ENCODE measurements around the gene ZSCAN26. TPM values are rescaled to one million over a fixed set of nuclear protein-coding genes. Genes with fewer than 3 reads are reported as not detected.

ZSCAN26 gene
- total and polyA plus RNA-seq, 2 of the 8 experiments (the other 6 are each of a cell fraction or from before 2014, with no cell fraction given): 7.0 to 8.5 TPM

DNA sequence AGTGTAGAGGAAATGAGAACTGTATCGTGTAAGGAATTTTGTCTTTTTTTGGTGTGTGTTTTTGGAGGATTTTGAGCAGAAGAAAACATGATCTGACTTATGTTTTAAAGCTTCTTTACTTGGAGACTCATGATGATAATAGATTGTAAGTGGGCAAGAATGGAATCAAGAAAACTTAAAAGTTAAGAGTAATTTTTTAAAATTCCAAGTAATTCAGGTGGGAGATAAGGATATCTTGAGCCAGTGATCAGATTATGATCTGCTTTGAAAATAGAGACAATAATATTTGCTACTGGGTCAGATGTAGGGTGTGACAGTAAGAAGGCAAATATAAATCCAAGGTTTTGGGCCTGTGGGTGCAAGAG is 734 bp downstream of the ZSCAN26 start:
- Histone ChIP-seq H4K8ac (ENCODE audit: extremely low read depth, insufficient read depth, low read length) (no peak overlapping the region), H3K4ac (replicated peaks; ENCODE audit: insufficient read length, low read depth, low read length) (no peak overlapping the region), H2AK5ac (ENCODE audit: low read depth, low read length) (no peak overlapping the region), H3K9me3 (ENCODE audit: insufficient read depth in 2 of 2, low read depth in 1 of 2, low read length in 1 of 2) (no peaks in the 10 kb centered on the region), H3K23ac (ENCODE audit: insufficient read length) (no peak overlapping the region), H2AFZ (ENCODE audit: low read length) (peak overlapping the region; percentile 68; the same call in 1 of the 2 replicates), H4K91ac (replicated peaks; ENCODE audit: insufficient read length, low read length) (no peak overlapping the region), H2BK12ac (ENCODE audit: low read depth, low read length) (no peak overlapping the region), H3K79me1 (ENCODE audit: low read depth, low read length) (no peaks in the 10 kb centered on the region), H3K56ac (replicated peaks; ENCODE audit: insufficient read length, low read depth, low read length) (peak overlapping the region; percentile 1), H3K4me2 (ENCODE audit: insufficient read depth in 1 of 2, low read depth in 2 of 2, low read length in 2 of 2) (peak overlapping the region; percentile 75 to 79), H2BK20ac (ENCODE audit: low read length) (no peak overlapping the region), H3K9ac (replicated peaks in 1 of 4; ENCODE audit: extremely low read depth in 1 of 4, low read depth in 3 of 4, low read length in 3 of 4) (peak overlapping the region in 3 of 4 experiments; percentile 54 to 77 (median 65); a peak in 5 of 7 replicates), H2BK15ac (ENCODE audit: low read length) (no peak overlapping the region), H3K27me3 (replicated peaks in 1 of 4; ENCODE audit: control insufficient read depth in 3 of 4, extremely low read depth in 1 of 4, insufficient read depth in 3 of 4, low read length in 3 of 4) (no peaks in the 10 kb centered on the region), H3K18ac (ENCODE audit: extremely low read depth, low read length) (no peak overlapping the region), H4K20me1 (replicated peaks in 1 of 2; ENCODE audit: control insufficient read depth in 1 of 2, insufficient read depth in 2 of 2, low read length in 2 of 2) (no peaks in the 10 kb centered on the region), H3K23me2 (ENCODE audit: low read depth, low read length) (peaks cover 2% of the 10 kb centered on the region; the same call in 1 of the 2 replicates), H2BK5ac (ENCODE audit: low read depth, low read length) (no peak overlapping the region), H3K14ac (ENCODE audit: insufficient read length) (no peak overlapping the region), H4K5ac (ENCODE audit: insufficient read length, low read depth, low read length) (no peak overlapping the region), H2BK120ac (replicated peaks; ENCODE audit: low read depth, low read length) (no peak overlapping the region), H3K79me2 (ENCODE audit: control insufficient read depth in 1 of 2, insufficient read depth in 2 of 2, low read length in 2 of 2) (peaks cover 0 to 16% of the 10 kb centered on the region in 2 experiments; a peak in 2 of 4 replicates), H3K4me1 (replicated peaks in 1 of 4; ENCODE audit: control insufficient read depth in 3 of 4, insufficient read depth in 4 of 4, low read length in 3 of 4) (peaks cover 0 to 2% (median 0%) of the 10 kb centered on the region in 4 experiments; a peak in 1 of 7 replicates), H3K27ac (ENCODE audit: low read depth, low read length) (peak overlapping the region; percentile 33; the same call in 1 of the 2 replicates), H3K36me3 (ENCODE audit: control insufficient read depth in 2 of 4, insufficient read depth in 4 of 4, low read length in 3 of 4) (peaks cover 0 to 10% (median 3%) of the 10 kb centered on the region in 4 experiments; a peak in 6 of 8 replicates), H3K4me3 (ENCODE audit: extremely low read depth in 1 of 4, insufficient read depth in 2 of 4, low read depth in 3 of 4, low read length in 4 of 4) (peak overlapping the region; percentile 75 to 80 (median 78))
- ChIA-PET POLR2A (ENCODE audit: partially characterized antibody) (interaction anchor here (0.7 to 4.3 kb wide), 15 partner anchors 10 to 143 kb away, joined by 3 to 31 read pairs (median 5); partner anchors contain the start of genes PGBD1, ZKSCAN3, ZKSCAN4 and ZKSCAN8), CTCF (ENCODE audit: partially characterized antibody) (interaction anchor here (1.4 kb wide), 1 partner anchor 88 kb away, joined by 8 read pairs; no protein-coding TSS in a partner anchor)
- 29 to 100% methylated on average over 1 of the region's 1 CpG for WGBS, 2 experiments (ENCODE audit: extremely low coverage in 1 of 2, insufficient coverage in 1 of 2, insufficient read length in 1 of 2, insufficient replicate concordance in 2 of 2, low coverage in 1 of 2, low lambda C conversion rate in 2 of 2, missing lambda C conversion rate in 1 of 2)
- FAIRE-seq: no peak
- no peak for DNase-seq (ENCODE audit: low read depth in 1 of 2, low spot score in 2 of 2)
- TF ChIP-seq TCF12 (IDR thresholded peaks at IDR 0.05; ENCODE audit: low read depth, low read length) (no peak), SP1 (IDR thresholded peaks at IDR 0.05; ENCODE audit: low read depth, low read length) (no peak), JUN (IDR thresholded peaks at IDR 0.05; ENCODE audit: low read depth, low read length) (no peak), JUND (IDR thresholded peaks at IDR 0.05; ENCODE audit: low read length) (no peak), HDAC2 (IDR thresholded peaks at IDR 0.05; ENCODE audit: borderline replicate concordance in 1 of 2, low read depth in 2 of 2, low read length in 2 of 2) (no peak), GTF2F1 (IDR thresholded peaks at IDR 0.05; ENCODE audit: borderline replicate concordance, low read depth, low read length) (no peak), SUZ12 (IDR thresholded peaks at IDR 0.05; ENCODE audit: low read length) (no peak), RNF2 (IDR thresholded peaks at IDR 0.05; ENCODE audit: borderline replicate concordance, low read depth, low read length, missing control alignments, poor library complexity, severe bottlenecking) (no peak), CEBPB (IDR thresholded peaks at IDR 0.05; ENCODE audit: low read depth, low read length) (no peak), TAF1 (IDR thresholded peaks at IDR 0.05; ENCODE audit: low read depth, low read length) (no peak), TAF7 (optimal IDR thresholded peaks at IDR 0.05; ENCODE audit: borderline replicate concordance, low read depth, low read length) (no peak), POLR2A (IDR thresholded peaks at IDR 0.05; ENCODE audit: control extremely low read depth in 1 of 2, low read depth in 2 of 2, low read length in 2 of 2) (no peak), MAFK (IDR thresholded peaks at IDR 0.05; ENCODE audit: low read depth, low read length) (no peak), RBBP5 (IDR thresholded peaks at IDR 0.05; ENCODE audit: borderline replicate concordance, low read depth, low read length) (no peak)
